Spinal cord (tissue), 10 donors: ENCODE results near the gene NEDD4L. TPM values are rescaled to one million over a fixed set of nuclear protein-coding genes. Genes with fewer than 3 reads are reported as not detected.
A peak's percentile ranks its signal among the peaks of the same experiment; 100 is the strongest.

ENCODE experiments used
- DNase-seq, 6 donors: peaks; one replicate each; pipeline versions ENCODE4 v3.0.0 to v3.0.0-alpha.2; 2013 to 2015; ENCODE audit warnings: low spot score in 6 of 6, low read depth in 4 of 6
- H3K27ac ChIP-seq: one replicate; pipeline ENCODE4 v1.5.1; 2013; ENCODE audit warnings: low read depth, low read length, control low read depth
- H3K27me3 ChIP-seq: one replicate; pipeline ENCODE4 v1.6.1; 2013; ENCODE audit warnings: low read length; ENCODE audit not compliant: control insufficient read depth, insufficient read depth
- H3K36me3 ChIP-seq: one replicate; pipeline ENCODE4 v1.6.1; 2013; ENCODE audit warnings: low read length; ENCODE audit not compliant: control insufficient read depth, insufficient read depth
- H3K4me1 ChIP-seq: one replicate; pipeline ENCODE4 v1.6.1; 2013; ENCODE audit warnings: low read length; ENCODE audit not compliant: control insufficient read depth, insufficient read depth
- H3K4me3 ChIP-seq: one replicate; pipeline ENCODE4 v1.5.1; 2013; ENCODE audit warnings: low read depth, low read length, control low read depth
- H3K9me3 ChIP-seq: one replicate; pipeline ENCODE4 v1.6.1; 2013; ENCODE audit warnings: low read length; ENCODE audit not compliant: control insufficient read depth, insufficient read depth
- WGBS: methylation state at CpG from one replicate; pipeline ENCODE4 v1.1.5; 2013; ENCODE audit warnings: missing lambda C conversion rate; ENCODE audit not compliant: insufficient coverage; 5-methylcytosine and 5-hydroxymethylcytosine counted together
- polyA plus RNA-seq, 2 donors: library from polyadenylated mRNA; unstranded; fragments of 120-200 nt; gene quantifications; one replicate each; pipeline ENCODE4 v1.2.1, GENCODE V29; 2013; ENCODE audit not compliant: insufficient read length in 2 of 2
- total RNA-seq, 2 donors: library from RNA; depleted of rRNA in 1 of 2; stranded (reverse); fragments of 120-200 nt in 1 of 2; fragments of >200 nt in 1 of 2; gene quantifications; one replicate each; pipeline versions ENCODE4 v1.2.3 to v1.2.4, GENCODE V29; 2013 to 2014
- donor health status: healthy.

The NEDD4L gene
- total and polyA plus RNA-seq, 4 donors: 33.8 to 51.7 (median 49.7) TPM

GRCh38 chr18:58323866-58324762, 280.1 kb downstream of the NEDD4L start:
- H3K27ac ChIP-seq: no peak overlapping the region
- no peaks in the 10 kb centered on the region for H3K9me3 ChIP-seq
- no peaks in the 10 kb centered on the region for H3K4me1 ChIP-seq
- WGBS: 87% methylated on average over 6 of the region's 15 CpGs
- H3K36me3 ChIP-seq: peaks cover 10% of the 10 kb centered on the region
- H3K4me3 ChIP-seq: no peak overlapping the region
- no peak for DNase-seq
- H3K27me3 ChIP-seq: no peaks in the 10 kb centered on the region

- DNase-seq: no peak
- no peak overlapping the region for H3K4me3 ChIP-seq
- H3K9me3 ChIP-seq: no peaks in the 10 kb centered on the region
- no peak overlapping the region for H3K27ac ChIP-seq
- H3K36me3 ChIP-seq: peaks cover 12% of the 10 kb centered on the region
- H3K4me1 ChIP-seq: no peaks in the 10 kb centered on the region
- H3K27me3 ChIP-seq: no peaks in the 10 kb centered on the region
- 89% methylated on average over 7 of the region's 16 CpGs for WGBS
Observed at GRCh38 chr18:58324824-58325480, 280.9 kb downstream of the NEDD4L start.

GRCh38 chr18:58325494-58325893, 281.5 kb downstream of the NEDD4L start:
- no CpG with 5 or more reads among the region's 2 CpGs for WGBS
- H3K9me3 ChIP-seq: no peaks in the 10 kb centered on the region
- H3K36me3 ChIP-seq: peaks cover 12% of the 10 kb centered on the region
- H3K27ac ChIP-seq: no peak overlapping the region
- DNase-seq: no peak
- no peaks in the 10 kb centered on the region for H3K27me3 ChIP-seq
- no peak overlapping the region for H3K4me3 ChIP-seq
- no peaks in the 10 kb centered on the region for H3K4me1 ChIP-seq

GRCh38 chr18:58334061-58334460, 290.0 kb downstream of the NEDD4L start:
- DNase-seq: no peak
- 88% methylated on average over 2 of the region's 2 CpGs for WGBS
- no peak overlapping the region for H3K4me3 ChIP-seq
- H3K27ac ChIP-seq: no peak overlapping the region
- peaks cover 3% of the 10 kb centered on the region for H3K36me3 ChIP-seq
- no peaks in the 10 kb centered on the region for H3K9me3 ChIP-seq
- H3K4me1 ChIP-seq: peaks cover 11% of the 10 kb centered on the region
- H3K27me3 ChIP-seq: no peaks in the 10 kb centered on the region

DNA sequence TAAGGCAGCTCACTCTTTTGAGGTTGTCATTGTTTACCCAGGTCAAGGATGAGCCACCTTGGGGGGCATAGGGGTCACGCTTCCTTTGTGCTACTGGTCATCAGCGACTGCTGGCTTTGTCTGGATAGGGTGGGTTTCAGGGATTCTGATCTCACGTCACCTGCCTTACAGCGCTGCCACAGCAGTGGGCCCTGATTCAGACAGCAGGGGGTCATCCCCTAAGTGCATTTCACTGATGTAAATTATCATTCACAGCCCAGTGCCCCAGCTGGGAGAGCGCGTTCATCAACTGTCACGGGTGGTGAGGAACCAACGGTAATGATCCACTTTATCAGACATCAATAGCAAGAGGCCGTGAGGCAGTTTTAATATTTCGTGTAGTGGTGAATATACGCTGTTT, 291.2 kb downstream of the NEDD4L start:
- Histone ChIP-seq H3K4me1 (peaks cover 13% of the 10 kb centered on the region), H3K4me3 (no peak overlapping the region), H3K36me3 (no peaks in the 10 kb centered on the region), H3K27me3 (no peaks in the 10 kb centered on the region), H3K27ac (no peak overlapping the region), H3K9me3 (no peaks in the 10 kb centered on the region)
- DNase-seq: peak in 1 of 6 donors; percentile 53
- 53% methylated on average over 4 of the region's 11 CpGs for WGBS

DNA sequence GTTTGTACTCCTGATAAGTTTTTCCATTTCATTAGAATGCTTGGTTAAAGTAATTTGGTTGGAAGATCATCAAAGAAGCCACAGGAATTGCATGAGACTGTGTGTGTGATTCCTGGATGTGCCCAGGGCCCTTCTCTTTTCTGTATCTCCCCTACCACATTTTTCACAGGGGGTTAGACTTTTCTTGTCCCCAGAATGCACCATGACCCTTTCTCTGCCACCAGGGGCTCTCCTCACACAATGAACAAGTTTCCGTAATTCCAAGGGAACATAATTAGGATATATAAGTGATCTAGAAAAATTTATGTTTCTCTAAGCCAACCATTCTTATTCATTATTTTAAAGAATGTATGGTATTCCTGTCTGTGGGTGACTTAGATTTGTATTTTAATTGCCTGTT, 291.8 kb downstream of the NEDD4L start:
- WGBS: no CpG with 5 or more reads among the region's 1 CpG
- Histone ChIP-seq H3K4me3 (no peak overlapping the region), H3K9me3 (no peaks in the 10 kb centered on the region), H3K27me3 (no peaks in the 10 kb centered on the region), H3K36me3 (no peaks in the 10 kb centered on the region), H3K27ac (no peak overlapping the region), H3K4me1 (peaks cover 13% of the 10 kb centered on the region)
- no peak for DNase-seq

DNA sequence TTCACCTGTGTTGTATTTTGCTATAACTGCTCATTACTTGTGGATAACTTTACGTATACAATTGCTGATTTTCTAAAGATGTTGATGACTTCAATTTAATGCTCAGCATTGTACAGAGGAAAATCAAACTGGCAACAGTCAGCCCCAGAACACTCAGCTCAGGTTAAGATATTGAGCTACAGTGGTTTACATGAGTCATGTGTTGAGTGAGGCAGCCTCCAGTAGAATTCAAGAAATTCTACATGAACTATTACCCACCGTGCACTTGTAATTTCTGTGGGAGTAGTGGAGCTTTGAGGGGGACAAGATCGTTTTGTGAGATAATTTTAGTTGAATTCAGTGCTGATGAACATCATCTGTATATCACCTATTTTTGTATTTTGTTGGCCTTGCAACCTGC, 292.6 kb downstream of the NEDD4L start:
- no peaks in the 10 kb centered on the region for H3K36me3 ChIP-seq
- peaks cover 13% of the 10 kb centered on the region for H3K4me1 ChIP-seq
- H3K4me3 ChIP-seq: no peak overlapping the region
- no peaks in the 10 kb centered on the region for H3K27me3 ChIP-seq
- H3K27ac ChIP-seq: no peak overlapping the region
- no peaks in the 10 kb centered on the region for H3K9me3 ChIP-seq
- DNase-seq: no peak
- no CpG with 5 or more reads among the region's 3 CpGs for WGBS

DNA sequence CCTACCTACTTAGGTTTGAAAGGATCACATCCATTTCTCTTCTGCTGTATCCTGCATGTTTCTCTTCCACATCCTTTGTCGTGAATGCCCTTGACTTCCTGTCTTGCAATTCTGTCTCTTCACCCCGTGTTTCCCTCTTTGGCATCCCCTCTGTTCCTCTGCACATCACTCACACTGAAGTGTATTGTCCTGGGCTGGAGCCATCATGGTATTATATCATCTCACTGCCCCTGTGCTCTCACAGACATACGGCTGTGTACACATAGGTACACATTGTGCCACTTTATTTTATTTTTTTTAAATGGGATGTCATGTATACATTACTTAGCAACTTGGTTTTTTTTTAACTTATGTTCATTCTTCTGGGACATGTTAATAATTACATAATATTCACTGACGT, 293.3 kb downstream of the NEDD4L start:
- Histone ChIP-seq H3K4me1 (peaks cover 13% of the 10 kb centered on the region), H3K36me3 (no peaks in the 10 kb centered on the region), H3K4me3 (no peak overlapping the region), H3K27me3 (no peaks in the 10 kb centered on the region), H3K9me3 (no peaks in the 10 kb centered on the region), H3K27ac (no peak overlapping the region)
- no peak for DNase-seq
- WGBS: 13% methylated on average over 2 of the region's 4 CpGs

DNA sequence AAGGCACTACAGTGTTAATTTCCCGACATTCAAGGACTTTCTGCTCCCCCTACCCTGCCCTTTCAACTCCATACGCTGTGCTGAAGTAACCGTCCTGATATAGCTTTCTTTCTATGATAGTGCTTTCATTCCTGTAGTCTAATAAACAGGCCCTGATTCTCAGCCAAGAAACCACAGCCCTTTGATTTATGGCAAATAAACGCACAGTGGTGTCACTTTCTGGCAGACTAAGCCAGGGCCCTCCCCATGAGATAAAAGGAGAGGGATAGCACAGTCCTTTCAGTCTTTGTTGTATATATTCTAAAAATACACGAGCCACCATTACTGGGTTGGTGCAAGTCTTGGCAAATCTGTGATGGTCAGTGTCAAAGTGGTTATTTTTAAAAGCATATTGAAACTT, 293.7 kb downstream of the NEDD4L start:
- Histone ChIP-seq H3K9me3 (no peaks in the 10 kb centered on the region), H3K4me3 (no peak overlapping the region), H3K27ac (no peak overlapping the region), H3K36me3 (no peaks in the 10 kb centered on the region), H3K4me1 (peaks cover 13% of the 10 kb centered on the region), H3K27me3 (no peaks in the 10 kb centered on the region)
- DNase-seq: peak in 2 of 6 donors; percentile 64 to 72
- 21% methylated on average over 3 of the region's 5 CpGs for WGBS

DNA sequence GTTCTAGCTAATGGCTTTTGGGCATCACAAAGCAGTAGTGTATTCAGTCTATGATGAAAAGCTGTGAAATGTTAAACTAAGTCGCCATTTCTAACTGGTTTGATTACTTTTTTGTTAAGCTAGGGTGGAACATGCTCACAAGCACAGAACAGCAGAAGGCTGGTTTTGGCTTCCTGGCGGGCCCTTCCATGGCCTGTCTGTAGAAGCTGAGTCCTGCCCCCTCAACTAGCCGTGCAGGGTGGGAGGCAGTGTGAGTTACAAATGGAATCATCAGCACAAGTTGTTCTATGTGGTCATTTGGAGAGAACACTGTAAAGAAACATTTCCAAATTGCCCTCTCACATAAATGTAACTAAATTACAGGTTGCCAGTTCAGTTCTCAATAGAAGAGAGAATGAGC, 294.1 kb downstream of the NEDD4L start:
- no peaks in the 10 kb centered on the region for H3K36me3 ChIP-seq
- WGBS: 71% methylated on average over 1 of the region's 3 CpGs
- peak overlapping the region; percentile 42 for H3K27ac ChIP-seq
- H3K4me1 ChIP-seq: peaks cover 13% of the 10 kb centered on the region
- no peaks in the 10 kb centered on the region for H3K9me3 ChIP-seq
- no peaks in the 10 kb centered on the region for H3K27me3 ChIP-seq
- DNase-seq: peak in 2 of 6 donors; percentile 43
- H3K4me3 ChIP-seq: no peak overlapping the region
